GM18511 (cell line): ENCODE measurements around the gene ERP44.
A peak's percentile ranks its signal among the peaks of the same experiment; 100 is the strongest.
"Not testable (repeated sequence)": the region's sequence is repeated elsewhere in the genome, so short reads cannot be mapped to it uniquely, and the experiment has no call there.

Experiments
- ATAC-seq: cut with Tn5 transposase; IDR thresholded peaks from one replicate; pipeline ENCODE4 v1.9.1; 2021; ENCODE audit warnings: mild to moderate bottlenecking, moderate library complexity; ENCODE audit not compliant: unreplicated experiment

The ERP44 gene

GRCh38 chr9:100098887-100099721, at the start of gene ERP44, which contains the start of gene INVS:
ERP44 (minus strand) TSS chr9:100099000; CDS start chr9:100098840, 160 bp downstream.
INVS (plus strand) TSS chr9:100099243; CDS start chr9:100104522, 5,279 bp downstream.
- ATAC-seq = peak; percentile 98

- not testable (repeated sequence) for ATAC-seq
Measured at GRCh38 chr9:100145976-100146375, 47.2 kb upstream of the ERP44 start.

GRCh38 chr9:100145167-100145934, 46.6 kb upstream of the ERP44 start:
- ATAC-seq = not testable (repeated sequence)

- ATAC-seq = not testable (repeated sequence)
Measured at GRCh38 chr9:100141862-100142261, 43.1 kb upstream of the ERP44 start.

- not testable (repeated sequence) for ATAC-seq
Measured at GRCh38 chr9:100140303-100140702, 41.5 kb upstream of the ERP44 start.

GRCh38 chr9:100136799-100137198, 38.0 kb upstream of the ERP44 start:
- ATAC-seq = not testable (repeated sequence)

- ATAC-seq = no peak
Measured at GRCh38 chr9:100134731-100135130, 35.9 kb upstream of the ERP44 start.

- ATAC-seq = no peak
Measured at GRCh38 chr9:100131875-100132430, 33.2 kb upstream of the ERP44 start.

- ATAC-seq = no peak
Measured at GRCh38 chr9:100131216-100131615, 32.4 kb upstream of the ERP44 start.

GRCh38 chr9:100129772-100130171, 31.0 kb upstream of the ERP44 start:
- ATAC-seq = no peak

GRCh38 chr9:100126423-100126822, 27.6 kb upstream of the ERP44 start:
- ATAC-seq = no peak

GRCh38 chr9:100125910-100126309, 27.1 kb upstream of the ERP44 start:
- ATAC-seq = no peak

- ATAC-seq = no peak
Measured at GRCh38 chr9:100125236-100125635, 26.4 kb upstream of the ERP44 start.

GRCh38 chr9:100120286-100120685, 21.5 kb upstream of the ERP44 start:
- no peak for ATAC-seq

GRCh38 chr9:100117316-100117715, 18.5 kb upstream of the ERP44 start:
- no peak for ATAC-seq

- no peak for ATAC-seq
Measured at GRCh38 chr9:100112677-100113336, 14.0 kb upstream of the ERP44 start.

GRCh38 chr9:100111235-100111634, 12.4 kb upstream of the ERP44 start:
- ATAC-seq = no peak

- no peak for ATAC-seq
Measured at GRCh38 chr9:100108559-100108958, 9.8 kb upstream of the ERP44 start.

- ATAC-seq = no peak
Measured at GRCh38 chr9:100106616-100107015, 7.8 kb upstream of the ERP44 start.

- ATAC-seq = no peak
Measured at GRCh38 chr9:100105861-100106260, 7.1 kb upstream of the ERP44 start.

- ATAC-seq = no peak
Measured at GRCh38 chr9:100104314-100104713, 5.5 kb upstream of the ERP44 start.
